GM18868 (cell line): ENCODE measurements around the gene PCP4.

Source experiments
- ATAC-seq: cut with Tn5 transposase; IDR thresholded peaks from one replicate; pipeline ENCODE4 v1.9.1; 2021; ENCODE audit warnings: mild to moderate bottlenecking, moderate library complexity; ENCODE audit not compliant: unreplicated experiment

The PCP4 gene

GRCh38 chr21:39915881-39916280 is 48.6 kb downstream of the PCP4 start:
- ATAC-seq, result no peak

- ATAC-seq, result no peak
These were observed 51.3 kb downstream of the PCP4 start for GRCh38 chr21:39918558-39918957.

DNA sequence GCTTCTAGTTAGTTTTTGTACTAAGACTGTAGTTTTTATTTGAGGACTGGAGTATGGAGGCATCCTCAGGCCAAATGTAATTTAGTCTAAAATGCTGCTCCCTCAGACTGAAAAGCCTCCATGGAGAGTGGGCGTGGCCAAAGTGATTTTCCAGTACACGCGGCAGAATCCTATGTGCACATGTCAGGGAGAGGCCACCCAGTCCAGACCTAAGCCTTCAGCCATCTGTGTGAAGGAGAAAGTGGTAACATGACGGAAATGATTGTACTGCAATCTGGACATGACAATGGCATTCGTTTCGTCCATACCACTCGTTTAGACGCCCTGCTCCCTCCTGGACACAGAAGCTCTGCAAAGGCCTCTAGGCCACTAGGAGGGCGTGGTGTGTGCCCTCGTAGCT is 56.2 kb downstream of the PCP4 start:
- no peak for ATAC-seq

DNA sequence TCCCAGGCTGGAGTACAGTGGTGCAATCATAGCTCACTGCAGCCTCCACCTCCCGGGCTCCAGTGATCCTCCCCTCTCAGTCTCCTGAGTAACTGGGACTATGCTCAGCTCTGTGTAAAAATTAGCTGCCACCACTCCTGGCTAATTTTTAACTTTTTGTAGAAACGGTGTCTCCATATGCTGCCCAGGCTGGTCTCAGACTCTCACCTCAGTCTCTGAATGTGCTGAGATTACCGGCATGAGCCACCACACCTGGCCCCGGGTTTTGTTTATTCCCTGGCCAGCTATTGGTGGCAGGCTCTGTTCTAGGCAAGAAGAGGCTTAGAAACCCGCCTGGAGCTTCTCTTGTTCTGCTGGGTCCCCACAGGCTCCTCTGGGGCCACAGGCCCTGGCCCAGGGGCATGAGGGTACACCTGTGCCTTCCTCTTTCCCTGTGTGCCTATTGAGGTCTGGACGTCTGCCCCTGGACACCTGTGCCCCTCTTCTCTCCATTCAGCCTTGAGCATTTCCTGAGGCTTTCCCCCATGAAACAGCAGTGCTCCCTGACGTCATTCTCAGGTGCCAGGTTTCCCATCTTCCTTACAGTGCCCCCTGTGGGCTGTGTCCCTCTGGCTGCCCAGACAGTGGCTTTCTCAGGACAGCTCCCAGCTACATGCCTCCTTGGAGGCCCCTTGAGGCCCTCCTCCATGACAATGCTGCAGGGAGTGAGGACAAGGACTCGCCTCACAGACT is 57.5 kb downstream of the PCP4 start:
- no peak for ATAC-seq

- ATAC-seq, result no peak
These were observed 60.2 kb downstream of the PCP4 start for GRCh38 chr21:39927304-39927886.

GRCh38 chr21:39932335-39932734 is 65.1 kb downstream of the PCP4 start:
- ATAC-seq, result no peak

DNA sequence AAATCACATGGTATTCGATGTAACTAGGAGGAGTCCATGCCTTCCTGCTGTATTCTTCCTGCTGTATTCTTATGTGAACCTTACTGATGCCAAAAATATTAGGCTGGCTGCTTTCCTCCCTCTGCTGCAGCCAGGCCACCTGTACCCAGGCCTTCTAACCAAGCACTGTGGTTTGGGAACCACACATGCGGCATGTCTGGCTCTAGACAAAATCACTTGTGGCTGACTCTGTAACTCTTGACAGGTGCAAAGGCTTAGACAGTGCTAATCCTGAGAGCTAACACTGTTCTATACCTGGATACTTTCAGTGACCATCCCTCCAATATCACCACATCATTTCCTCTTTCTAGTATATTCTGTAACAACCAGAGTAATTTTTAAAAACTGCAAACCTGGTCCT is 67.7 kb downstream of the PCP4 start:
- no peak for ATAC-seq

DNA sequence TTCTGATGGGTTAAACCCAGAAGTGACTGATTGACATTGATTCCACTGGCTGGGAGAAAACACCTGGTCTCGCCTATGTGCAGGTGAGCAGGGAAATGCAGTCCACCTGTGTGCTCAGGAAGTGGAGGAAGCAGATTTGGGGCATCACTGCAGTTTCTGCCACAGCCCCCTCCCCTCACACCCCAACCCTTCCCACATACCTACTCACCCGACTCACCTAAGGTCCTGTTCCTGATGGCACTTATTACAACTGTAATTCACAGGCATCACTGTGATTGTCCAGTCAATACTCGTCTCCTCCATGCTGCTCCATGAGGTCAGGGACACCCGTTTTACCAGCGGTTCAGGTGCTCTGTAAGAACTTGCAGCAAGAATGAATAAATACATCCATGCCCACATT is 68.5 kb downstream of the PCP4 start:
- ATAC-seq, result no peak

GRCh38 chr21:39938086-39938625 is 70.9 kb downstream of the PCP4 start:
- ATAC-seq, result no peak

DNA sequence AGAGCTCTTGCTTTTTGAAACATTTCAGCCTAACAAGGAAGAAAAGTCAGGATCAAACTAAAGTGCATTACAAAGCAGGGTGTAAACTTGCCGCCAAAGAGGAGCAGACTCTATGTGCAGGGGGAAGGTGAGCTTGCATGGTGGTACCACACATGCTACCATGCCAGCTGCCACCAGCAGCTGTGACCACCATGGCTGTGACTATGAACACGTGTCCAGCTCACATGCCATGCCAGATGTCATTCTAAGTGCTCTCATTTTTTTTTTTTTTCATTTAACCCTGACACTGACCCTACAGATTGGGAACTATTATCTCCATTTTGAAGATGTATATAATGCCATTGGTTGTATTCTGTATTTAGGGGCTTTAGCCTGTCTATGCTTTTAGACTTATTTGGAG is 79.0 kb downstream of the PCP4 start:
- no peak for ATAC-seq

GRCh38 chr21:39947031-39947430 is 79.8 kb downstream of the PCP4 start:
- no peak for ATAC-seq

DNA sequence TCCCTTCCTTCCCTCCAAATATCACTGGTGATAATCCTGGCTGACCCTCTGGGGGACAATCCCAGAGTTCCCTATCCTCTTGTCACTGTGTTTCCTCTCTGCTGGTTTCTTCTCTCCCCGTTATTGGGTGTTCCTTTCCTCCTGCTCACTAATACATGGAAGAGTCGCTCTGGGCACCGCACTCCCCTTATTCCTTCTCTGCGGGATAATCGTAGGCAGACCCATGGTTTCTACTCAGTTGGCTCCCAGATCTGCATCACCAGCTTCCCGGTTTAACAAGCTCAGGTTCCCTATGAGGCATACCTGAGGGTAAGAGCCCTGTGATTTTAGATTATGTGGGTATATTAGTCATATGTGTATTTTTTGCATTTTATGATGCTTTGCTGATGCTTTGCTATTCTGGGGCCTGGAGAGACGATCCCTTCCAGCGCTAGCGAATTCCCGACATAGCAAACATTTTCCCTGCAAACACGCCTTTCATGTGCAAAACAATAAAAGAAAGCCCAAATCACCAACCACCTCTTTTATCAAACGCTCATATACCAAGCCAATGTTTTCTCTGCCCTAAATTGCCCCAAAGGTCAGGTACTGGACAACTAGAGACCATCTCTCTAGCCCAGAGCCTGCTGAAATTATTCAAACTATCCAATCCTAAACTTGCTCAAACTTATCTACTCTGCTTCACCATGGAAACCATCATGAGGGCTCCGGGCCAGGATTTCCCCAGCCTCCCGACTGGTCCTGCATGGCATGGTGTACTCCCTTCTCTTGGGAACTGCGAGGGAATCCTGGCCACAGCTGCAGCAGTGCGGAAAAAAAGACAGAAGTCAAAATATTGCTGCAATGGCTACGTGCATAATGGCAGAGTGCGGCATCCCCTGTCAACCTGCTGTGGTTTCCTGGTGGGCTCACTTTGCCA is 84.2 kb downstream of the PCP4 start:
- no peak for ATAC-seq

DNA sequence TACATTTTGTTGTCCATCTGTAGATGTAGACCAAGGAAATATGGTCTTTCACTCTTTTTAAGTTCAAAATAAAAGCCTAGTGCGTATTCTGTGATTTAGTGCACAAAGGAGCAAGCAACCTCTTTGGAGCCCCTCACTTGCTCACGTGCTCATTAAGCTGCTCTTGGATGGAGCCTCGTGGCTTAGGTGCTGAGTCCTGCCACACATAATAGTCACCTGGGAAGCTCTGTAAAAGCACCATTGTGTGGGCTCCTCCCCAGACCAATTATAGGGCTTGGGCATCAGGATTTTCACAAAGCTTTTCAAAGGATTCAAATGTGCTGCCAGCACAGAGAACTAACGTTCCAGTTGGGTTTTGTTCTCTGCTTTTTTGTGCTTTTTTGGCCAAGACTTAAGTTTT is 85.0 kb downstream of the PCP4 start:
- no peak for ATAC-seq

- ATAC-seq, result no peak
These were observed 87.3 kb downstream of the PCP4 start for GRCh38 chr21:39954570-39954969.

GRCh38 chr21:39955326-39955725 is 88.1 kb downstream of the PCP4 start:
- ATAC-seq, result no peak

- ATAC-seq, result no peak
These were observed 89.3 kb downstream of the PCP4 start for GRCh38 chr21:39956586-39956985.

GRCh38 chr21:39958731-39959130 is 91.5 kb downstream of the PCP4 start:
- ATAC-seq, result no peak

GRCh38 chr21:39961251-39961650 is 94.0 kb downstream of the PCP4 start:
- ATAC-seq, result no peak

- ATAC-seq, result no peak
These were observed 97.8 kb downstream of the PCP4 start for GRCh38 chr21:39965026-39965425.

- ATAC-seq, result no peak
These were observed 99.5 kb downstream of the PCP4 start for GRCh38 chr21:39966786-39967185.

- no peak for ATAC-seq
These were observed 100.8 kb downstream of the PCP4 start for GRCh38 chr21:39968010-39968409.
